NCI-H2107 treated with DMSO at 0.1 percent for 48 hours (cell line): ENCODE measurements around the gene HDLBP.
"Not testable (repeated sequence)": the region's sequence is repeated elsewhere in the genome, so short reads cannot be mapped to it uniquely, and the experiment has no call there.

ENCODE experiments used
- DNase-seq: peaks from one replicate; lab custom pipeline; 2025; ENCODE audit not compliant: unreplicated experiment; lab: John Stamatoyannopoulos, UW

Gene HDLBP

GRCh38 chr2:241339839-241340630, 24.6 kb upstream of the HDLBP start:
- DNase-seq: no peak

DNA sequence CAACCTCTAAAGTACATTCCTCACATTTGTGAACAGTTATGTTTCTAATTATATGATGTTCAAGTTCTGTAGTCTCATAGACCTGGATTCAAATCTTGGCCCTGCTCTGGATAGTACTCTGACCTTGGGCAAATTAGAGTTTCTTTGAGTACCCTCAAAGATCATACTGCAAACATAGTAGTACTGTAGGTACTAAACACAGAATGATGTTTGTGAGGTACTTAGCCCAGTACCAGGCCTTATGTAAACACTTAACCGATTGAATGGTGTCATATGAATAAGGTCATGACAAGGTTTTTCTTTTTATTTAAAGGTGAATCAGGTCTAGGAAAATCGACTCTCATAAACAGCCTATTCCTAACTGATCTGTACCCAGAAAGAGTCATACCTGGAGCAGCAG, 19.3 kb upstream of the HDLBP start:
- DNase-seq: no peak

DNA sequence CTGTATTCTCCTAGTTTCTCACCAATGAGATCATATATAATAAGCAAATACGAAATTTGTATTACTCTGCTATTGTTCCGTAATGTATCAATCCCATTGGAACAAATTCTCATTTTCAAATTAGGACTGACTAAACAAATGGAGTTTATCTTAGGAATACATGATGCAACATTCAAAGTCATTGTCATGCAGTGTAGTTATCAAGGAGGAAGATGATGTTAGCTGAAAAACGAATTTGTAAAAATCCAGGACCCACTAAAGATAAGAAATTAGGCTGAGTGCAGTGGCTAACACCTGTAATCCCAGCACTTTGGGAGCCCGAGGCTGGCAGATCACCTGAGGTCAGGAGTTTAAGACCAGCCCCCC, 15.1 kb upstream of the HDLBP start:
- DNase-seq: no peak

DNA sequence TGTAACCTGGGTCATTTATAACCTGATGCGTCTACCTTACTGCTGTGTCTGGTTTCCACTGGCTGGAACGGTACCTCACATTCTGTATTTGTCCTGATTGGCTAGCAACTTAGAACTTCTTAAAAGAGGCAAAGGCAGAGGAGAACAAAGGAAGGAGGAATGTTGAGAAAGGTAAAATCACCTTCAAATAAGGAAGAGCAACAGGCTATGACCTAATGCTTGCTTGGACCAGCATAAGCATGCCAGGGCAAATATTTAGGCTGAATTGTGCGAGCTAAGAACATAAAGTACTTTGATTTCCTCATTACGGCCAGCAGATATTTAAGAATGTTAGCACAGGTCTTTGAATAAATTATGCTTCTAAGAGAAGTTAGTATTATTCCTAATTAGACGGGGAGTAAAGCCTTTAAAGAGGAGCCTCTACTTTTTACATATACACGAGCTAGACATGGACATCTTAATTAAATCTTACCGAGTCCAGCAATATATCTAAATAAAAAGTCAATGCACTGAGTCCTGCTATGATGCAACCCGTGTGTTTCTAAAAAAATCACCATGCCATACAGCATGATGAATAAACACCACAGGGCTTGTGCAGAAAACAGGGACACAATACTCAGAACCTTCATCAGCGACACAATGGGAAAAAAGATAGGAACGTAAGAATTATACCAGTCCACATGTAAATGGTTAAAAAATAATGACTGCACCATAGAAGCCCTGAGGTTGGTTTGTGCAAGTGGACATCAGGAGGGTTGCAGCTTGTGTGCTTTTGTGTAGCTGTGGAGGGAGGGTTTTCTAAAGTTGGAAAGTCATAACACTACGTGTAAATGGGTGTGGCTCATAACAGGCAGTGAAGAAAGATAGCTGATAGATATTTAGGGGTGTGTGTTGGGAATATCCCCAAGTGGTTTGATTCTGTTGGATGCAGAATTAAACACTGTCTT, 14.5 kb upstream of the HDLBP start:
- DNase-seq: no peak

DNA sequence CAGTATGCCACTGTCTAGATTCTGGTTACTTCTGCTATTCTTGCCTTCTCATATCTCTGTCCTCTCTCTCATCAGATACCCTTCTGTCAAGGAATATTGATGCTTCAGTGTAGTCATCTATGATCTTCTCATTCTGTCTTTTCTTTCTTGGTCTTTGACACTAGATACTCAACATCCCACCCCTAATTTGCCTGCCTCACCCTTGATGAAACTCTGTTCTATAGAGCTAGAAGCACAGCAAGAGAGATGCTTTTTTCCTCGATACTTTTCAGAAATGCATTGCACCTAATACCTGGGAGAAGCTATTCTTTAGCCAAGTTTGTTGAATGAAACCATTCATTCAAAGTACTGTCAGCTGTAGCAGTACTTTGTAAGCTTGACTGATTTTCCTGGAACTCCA, 9.8 kb upstream of the HDLBP start:
- DNase-seq: no peak

GRCh38 chr2:241324775-241325174, 9.3 kb upstream of the HDLBP start:
- no peak for DNase-seq

DNA sequence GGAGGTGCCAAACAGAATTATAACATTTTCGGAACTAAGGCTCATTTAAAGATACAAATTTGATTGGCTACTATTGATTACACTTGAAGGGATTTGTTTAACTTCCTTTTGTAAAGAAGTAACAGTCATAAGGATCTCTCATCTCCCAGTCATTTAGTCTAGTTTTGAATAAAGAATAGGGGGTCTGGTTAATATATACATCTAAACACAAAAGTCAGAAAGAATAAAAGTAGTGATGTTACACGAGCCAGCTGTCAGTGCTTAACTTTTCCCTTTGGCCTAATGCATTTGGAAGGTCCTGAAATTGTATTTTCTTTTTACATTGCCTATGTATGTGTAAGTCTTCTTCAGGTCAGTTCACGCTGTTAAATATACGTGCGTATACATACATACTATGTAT, 8.3 kb upstream of the HDLBP start:
- DNase-seq: no peak

DNA sequence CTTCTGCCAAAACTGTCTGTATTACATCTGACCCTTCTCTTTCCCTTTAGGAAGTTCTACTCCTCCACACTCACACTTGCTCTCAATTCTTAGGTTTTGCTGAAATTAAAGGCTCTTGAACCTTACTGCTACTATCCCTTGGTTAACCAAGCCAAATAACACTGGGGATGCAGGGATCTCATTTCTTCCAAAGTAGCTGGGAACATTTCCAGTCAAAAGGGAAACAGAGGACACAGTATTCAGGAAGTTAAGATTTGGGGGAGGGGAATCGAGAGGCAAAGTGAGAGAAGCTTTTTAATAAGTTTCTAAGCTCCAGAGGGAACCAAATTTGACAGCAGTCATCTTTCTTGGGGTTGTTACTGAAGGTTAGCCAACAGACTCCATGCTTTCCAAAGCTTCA, 6.4 kb upstream of the HDLBP start:
- DNase-seq: no peak

- no peak for DNase-seq
Observed at GRCh38 chr2:241321033-241321432, 5.6 kb upstream of the HDLBP start.

DNA sequence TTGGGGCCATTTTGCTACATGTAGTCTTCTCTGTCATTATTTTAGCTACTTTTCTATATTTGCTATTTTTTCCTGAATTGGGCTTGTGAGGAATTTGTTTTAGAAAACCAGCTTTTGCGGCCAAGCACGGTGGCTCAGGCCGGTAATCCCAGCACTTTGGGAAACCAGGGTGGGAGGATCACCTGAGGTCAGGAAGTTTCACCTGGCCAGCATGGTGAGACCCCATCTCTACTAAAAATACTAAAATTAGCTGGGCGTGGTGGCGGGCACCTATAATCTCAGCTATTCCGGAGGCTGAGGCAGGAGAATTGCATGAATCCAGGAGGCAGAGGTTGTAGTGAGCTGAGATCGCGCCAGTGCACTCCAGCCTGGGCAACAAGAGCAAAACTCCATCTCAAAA, 4.9 kb upstream of the HDLBP start:
- DNase-seq: no peak

- not testable (repeated sequence) for DNase-seq
Observed at GRCh38 chr2:241318830-241319229, 3.4 kb upstream of the HDLBP start.

DNA sequence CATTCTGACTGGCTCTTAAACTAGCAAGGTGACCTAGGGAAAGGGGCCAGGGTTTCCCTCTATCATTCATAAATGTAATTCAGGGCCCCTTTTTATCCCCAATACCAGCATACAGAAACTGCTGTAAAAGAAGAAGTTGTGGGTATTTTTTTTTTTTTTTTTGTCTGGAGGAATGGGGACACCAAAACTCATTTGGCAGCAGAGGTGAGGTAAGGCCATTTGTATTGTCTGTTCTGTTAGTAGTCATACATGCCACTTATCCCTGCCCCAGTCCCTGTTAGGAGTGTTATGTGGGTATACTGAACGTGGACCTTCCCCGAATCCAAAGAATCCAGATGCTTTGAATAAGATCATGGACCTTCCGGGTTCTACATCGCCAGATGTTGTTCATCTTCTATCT, 1.9 kb upstream of the HDLBP start:
- no peak for DNase-seq

DNA sequence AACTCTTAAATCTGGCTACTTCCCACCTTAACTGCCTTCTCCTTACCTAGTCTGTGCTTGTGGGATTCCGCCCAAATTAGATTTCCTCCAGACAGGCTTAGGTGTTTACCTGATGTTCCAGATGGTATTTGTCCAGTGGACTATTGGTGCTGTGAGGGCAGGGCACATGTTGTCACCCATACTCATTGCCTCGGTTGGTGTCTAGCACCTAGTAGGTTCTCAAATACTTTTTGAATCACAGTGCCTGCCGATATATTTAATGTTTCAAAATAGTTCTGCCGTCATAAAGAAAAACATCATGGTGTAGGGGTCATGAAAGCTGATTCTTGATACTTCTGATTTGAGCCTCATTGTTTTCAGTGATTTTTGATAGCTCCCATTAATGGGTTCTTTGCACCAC, 1.4 kb upstream of the HDLBP start:
- no peak for DNase-seq

GRCh38 chr2:241315879-241316631, 583 bp upstream of the HDLBP start, which contains the start of gene SEPTIN2:
TSS of gene SEPTIN2 (plus strand) at chr2:241315925. CDS start at chr2:241324233, 8,308 bp downstream.
- DNase-seq: no peak

DNA sequence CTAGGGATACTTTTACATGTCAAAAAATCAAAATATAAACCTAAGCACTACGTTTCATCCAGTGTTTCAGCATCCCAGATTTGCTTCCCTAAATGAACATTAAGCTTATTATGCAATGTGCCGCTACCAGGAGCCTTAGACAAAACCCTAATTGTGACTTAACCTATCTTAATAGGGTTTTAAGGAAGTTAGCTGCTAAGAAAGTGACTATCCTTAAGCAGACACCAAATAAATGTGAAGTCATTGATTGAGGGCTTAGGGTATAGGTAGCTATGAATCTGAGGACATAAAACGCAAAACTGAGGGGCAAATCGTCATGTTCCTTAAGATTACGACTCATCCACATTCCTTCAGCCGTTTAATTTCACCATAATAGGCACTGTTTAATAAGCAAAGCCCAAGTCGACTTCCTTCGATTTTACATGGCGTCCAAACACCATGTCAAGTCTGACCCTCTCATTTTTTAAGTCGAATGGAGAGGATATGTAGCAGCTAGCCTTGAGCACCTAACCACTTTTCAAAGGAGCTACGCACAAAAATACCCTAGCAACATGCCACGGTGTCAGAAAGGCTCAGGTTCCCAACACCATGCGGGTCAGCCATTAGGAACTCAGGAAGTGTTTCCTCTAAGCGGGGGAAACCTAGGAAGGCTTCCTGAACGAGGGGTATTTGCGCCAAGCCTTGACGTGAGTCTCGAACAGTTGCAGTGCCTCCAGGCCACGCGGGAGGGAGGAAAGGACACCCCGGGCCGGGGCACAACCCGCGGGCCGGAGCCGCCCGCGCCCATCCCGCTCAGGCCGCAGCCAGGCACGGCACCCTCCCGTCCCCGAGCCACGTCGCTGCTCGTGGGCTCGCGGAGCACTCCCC, 1.0 kb downstream of the HDLBP start:
- DNase-seq: no peak

- DNase-seq: no peak
Observed at GRCh38 chr2:241313543-241314095, 1.9 kb downstream of the HDLBP start.

GRCh38 chr2:241312082-241312481, 3.4 kb downstream of the HDLBP start:
- no peak for DNase-seq

DNA sequence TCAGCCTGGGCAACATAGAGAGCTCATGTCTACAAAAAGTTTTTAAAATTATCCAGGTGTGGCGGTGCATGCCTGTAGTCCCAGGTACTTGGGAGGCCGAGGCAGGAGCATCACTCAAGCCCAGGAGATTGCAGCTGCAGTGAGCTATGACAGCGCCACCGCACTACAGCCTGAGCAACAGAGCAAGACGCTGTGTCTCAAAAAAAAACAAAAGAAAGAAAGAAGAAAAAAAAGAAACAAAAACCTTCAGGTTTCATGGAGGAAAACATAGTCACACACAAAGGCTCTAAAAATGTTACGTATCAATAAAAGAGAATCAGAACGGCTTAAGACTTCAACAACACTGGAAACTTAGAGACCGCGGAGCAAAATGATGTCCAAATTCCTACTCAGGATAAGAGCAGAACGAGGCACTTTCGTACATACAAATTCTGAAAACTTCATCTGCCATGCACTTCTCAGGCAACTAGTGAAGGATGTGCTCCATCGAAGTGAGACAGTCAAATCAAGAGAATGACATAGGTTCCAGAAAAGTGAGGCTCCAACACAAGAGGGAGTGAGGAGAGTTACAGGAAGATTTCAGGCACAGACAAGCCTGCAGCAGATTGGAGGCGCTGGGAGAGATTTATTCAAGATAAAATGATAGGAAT, 4.4 kb downstream of the HDLBP start:
- DNase-seq: no peak

GRCh38 chr2:241309684-241310117, 5.8 kb downstream of the HDLBP start:
- DNase-seq: no peak
